ENCODE measurements around the gene MRPL53. TPM values are rescaled to one million over a fixed set of nuclear protein-coding genes. Genes with fewer than 3 reads are reported as not detected.

MRPL53 gene
- total and polyA plus RNA-seq, 9 of the 15 experiments (the other 6 are each of a cell fraction or from before 2014, with no cell fraction given) = 11.5 to 87.9 (median 41.1) TPM

- TF ChIP-seq MCM3 (IDR thresholded peaks at IDR 0.05) (no peak), PRMT5 (CRISPR knock-in tag; IDR thresholded peaks at IDR 0.05) (no peak), NFYB (IDR thresholded peaks at IDR 0.05; ENCODE audit: extremely low read depth, insufficient read length) (peak; percentile 12), BDP1 (IDR thresholded peaks at IDR 0.05; ENCODE audit: insufficient read depth, insufficient read length) (no peak), TSC22D4 (tag; IDR thresholded peaks at IDR 0.05) (no peak), MAFG (tag; conservative IDR thresholded peaks at IDR 0.05) (no peak), ZSCAN29 (IDR thresholded peaks at IDR 0.05) (no peak), CBX5 (IDR thresholded peaks at IDR 0.05; ENCODE audit: borderline replicate concordance, low read depth) (no peak), SMAD3 (CRISPR knock-in tag; conservative IDR thresholded peaks at IDR 0.05) (no peak), ZNF668 (CRISPR knock-in tag; IDR thresholded peaks at IDR 0.05) (no peak), FOXA3 (CRISPR knock-in tag; conservative IDR thresholded peaks at IDR 0.05 in 1 of 2, IDR thresholded peaks at IDR 0.05 in 1 of 2) (no peak), HOMEZ (CRISPR knock-in tag; IDR thresholded peaks at IDR 0.05) (no peak), CTCFL (IDR thresholded peaks at IDR 0.05; ENCODE audit: borderline replicate concordance, insufficient read depth, low read depth, low read length, poor library complexity, severe bottlenecking) (peak; percentile 88), FOXP4 (CRISPR knock-in tag; IDR thresholded peaks at IDR 0.05; ENCODE audit: borderline replicate concordance) (no peak), RAD21 (CRISPR knock-in tag; conservative IDR thresholded peaks at IDR 0.05 in 1 of 2, IDR thresholded peaks at IDR 0.05 in 1 of 2) (peak; percentile 15 to 30; a peak in 3 of 4 replicates), ZC3H11A (IDR thresholded peaks at IDR 0.05; ENCODE audit: low read depth, low read length) (no peak), L3MBTL2 (IDR thresholded peaks at IDR 0.05) (no peak; the same call in none of the 2 replicates), RAD51 (IDR thresholded peaks at IDR 0.05; ENCODE audit: borderline replicate concordance, low read depth) (no peak; the same call in 1 of the 2 replicates), GABPA (tag; conservative IDR thresholded peaks at IDR 0.05; ENCODE audit: low read depth) (peak; percentile 95), STAT5B (CRISPR knock-in tag; IDR thresholded peaks at IDR 0.05) (no peak), E2F3 (CRISPR knock-in tag; IDR thresholded peaks at IDR 0.05) (no peak; the same call in 1 of the 2 replicates), NFE2L1 (tag; IDR thresholded peaks at IDR 0.05; ENCODE audit: borderline replicate concordance, low read depth) (no peak), SMARCB1 (IDR thresholded peaks at IDR 0.05; ENCODE audit: insufficient read length, low read depth) (no peak)
Measured at GRCh38 chr2:74507145-74507925, 34.9 kb upstream of the MRPL53 start, which contains the start of gene PCGF1 (continued).
